Type B pancreatic cell (in vitro differentiated cells): Measurements from ENCODE around the gene LPCAT1. TPM values are rescaled to one million over a fixed set of nuclear protein-coding genes. Genes with fewer than 3 reads are reported as not detected.

Experiments used
- DNase-seq: peaks from one replicate; pipeline ENCODE4 v3.0.0; 2021; ENCODE audit warnings: mixed read lengths; ENCODE audit not compliant: unreplicated experiment; ENCODE audit errors: extremely low spot score
- H3K27ac Mint-ChIP-seq: 2 replicates; pipeline ENCODE4 v1.8.0; 2021; ENCODE audit warnings: mild to moderate bottlenecking, mixed read lengths
- H3K27me3 Mint-ChIP-seq: 2 replicates; pipeline ENCODE4 v1.8.0; 2021; ENCODE audit warnings: mixed read lengths
- H3K36me3 Mint-ChIP-seq: 2 replicates; pipeline ENCODE4 v1.8.0; 2021; ENCODE audit warnings: mixed read lengths
- H3K4me1 Mint-ChIP-seq: one replicate; pipeline ENCODE4 v1.8.0; 2021; ENCODE audit warnings: mixed read lengths; ENCODE audit not compliant: unreplicated experiment
- H3K4me3 Mint-ChIP-seq: 2 replicates; pipeline ENCODE4 v1.8.0; 2021; ENCODE audit warnings: mild to moderate bottlenecking, mixed read lengths
- H3K9me3 Mint-ChIP-seq: 2 replicates; pipeline ENCODE4 v1.8.0; 2021; ENCODE audit warnings: mixed read lengths
- CTCF ChIP-seq: fragments of 200-600 bp; sonication (generic); conservative IDR thresholded peaks from 2 replicates; pipeline ENCODE4 v1.5.0; 2021; ENCODE audit warnings: antibody characterized with exemption, mild to moderate bottlenecking
- total RNA-seq: library from RNA; stranded (reverse); gene quantifications from 2 replicates; pipeline ENCODE4 v1.2.1, GENCODE V29; 2021; ENCODE audit warnings: low replicate concordance

The LPCAT1 gene
- total RNA-seq, 1 donor from 2014 or later = 91.6 TPM

DNA sequence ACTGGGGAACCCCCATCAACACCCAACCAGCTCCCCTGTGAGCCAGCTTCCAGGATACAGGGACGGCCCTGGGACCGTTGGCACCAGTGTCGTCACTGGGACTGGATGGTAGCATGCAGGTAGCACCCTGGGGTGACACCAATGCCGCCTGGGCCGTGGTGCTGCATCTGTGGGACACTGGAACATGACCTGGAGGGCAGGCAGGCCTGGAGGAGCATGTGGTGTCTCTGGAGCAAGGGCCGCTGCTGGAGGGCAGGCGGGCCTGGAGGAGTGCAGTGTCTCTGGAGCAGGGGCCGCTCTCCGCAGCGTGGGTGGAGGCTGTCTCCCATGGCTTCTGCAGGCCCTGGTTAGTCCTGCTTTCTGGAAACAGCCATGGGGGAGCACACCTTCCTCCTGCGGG, 13.1 kb downstream of the LPCAT1 start:
- Mint-ChIP-seq H3K27ac (no peak overlapping the region), H3K27me3 (no peaks in the 10 kb centered on the region), H3K36me3 (peaks cover 4% of the 10 kb centered on the region), H3K9me3 (no peaks in the 10 kb centered on the region), H3K4me3 (no peak overlapping the region), H3K4me1 (peaks cover 23% of the 10 kb centered on the region)
- DNase-seq = peak; percentile 64
- no peak for TF ChIP-seq CTCF

DNA sequence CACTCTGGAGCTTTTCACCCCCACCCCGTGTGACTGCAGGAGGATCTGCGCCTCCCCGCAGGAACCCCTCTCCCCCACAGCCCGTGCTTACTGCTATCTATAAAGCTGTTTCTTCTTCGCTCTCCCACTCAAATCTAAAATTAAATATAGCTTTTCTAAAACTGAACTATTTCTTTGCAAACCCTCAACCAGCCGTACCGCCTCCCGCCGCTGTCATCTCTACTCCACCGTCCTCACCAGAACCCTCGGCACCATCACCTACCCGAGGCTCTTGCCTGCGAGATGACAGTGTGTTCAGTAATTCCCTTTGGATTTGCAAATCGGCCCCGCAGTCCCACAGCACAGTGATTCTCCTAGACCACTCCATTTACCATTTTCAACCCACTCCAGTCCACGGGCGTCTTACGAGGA, 13.6 kb downstream of the LPCAT1 start:
- no peak for TF ChIP-seq CTCF
- Mint-ChIP-seq H3K27me3 (no peaks in the 10 kb centered on the region), H3K36me3 (peaks cover 4% of the 10 kb centered on the region), H3K4me3 (no peak overlapping the region), H3K9me3 (no peaks in the 10 kb centered on the region), H3K27ac (no peak overlapping the region), H3K4me1 (peaks cover 24% of the 10 kb centered on the region)
- peak; percentile 59 for DNase-seq

- H3K27me3 Mint-ChIP-seq = no peaks in the 10 kb centered on the region
- no peaks in the 10 kb centered on the region for H3K9me3 Mint-ChIP-seq
- H3K27ac Mint-ChIP-seq = no peak overlapping the region
- TF ChIP-seq CTCF = no peak
- peaks cover 21% of the 10 kb centered on the region for H3K4me1 Mint-ChIP-seq
- peak; percentile 27 for DNase-seq
- H3K36me3 Mint-ChIP-seq = peaks cover 4% of the 10 kb centered on the region
- H3K4me3 Mint-ChIP-seq = no peak overlapping the region
These were observed 14.2 kb downstream of the LPCAT1 start for GRCh38 chr5:1509346-1510085.

DNA sequence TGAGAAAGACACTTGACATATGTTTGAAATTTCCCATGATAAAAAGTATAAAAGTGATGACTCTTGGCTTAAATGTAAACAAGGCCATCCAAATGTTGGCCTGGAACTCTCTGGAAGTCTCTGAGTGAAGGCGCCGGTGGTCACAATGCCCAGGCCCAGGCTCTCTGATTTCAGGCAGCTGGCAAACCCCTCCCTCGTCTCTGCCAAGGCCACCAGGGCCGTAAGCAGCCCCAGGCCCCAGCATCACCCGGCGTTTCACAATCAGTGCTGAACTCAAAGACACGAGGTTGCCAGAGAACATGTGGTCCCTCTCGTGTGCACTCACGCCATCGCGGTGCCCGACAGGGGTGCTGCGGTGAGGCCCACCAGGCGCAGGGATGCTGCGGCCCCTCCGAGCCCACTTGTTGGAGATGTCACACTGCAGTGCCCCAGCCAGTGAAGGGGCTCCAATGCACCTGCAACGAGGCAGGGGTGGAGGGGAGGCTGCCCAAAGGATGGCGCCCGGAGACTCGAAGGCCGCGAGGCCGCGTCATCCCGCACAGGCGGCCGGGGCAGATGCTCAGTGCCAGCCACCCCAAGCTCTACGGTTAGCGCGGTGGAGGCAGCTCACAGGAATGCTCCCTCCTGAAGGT, 15.0 kb downstream of the LPCAT1 start:
- H3K4me1 Mint-ChIP-seq = peaks cover 25% of the 10 kb centered on the region
- no peaks in the 10 kb centered on the region for H3K9me3 Mint-ChIP-seq
- DNase-seq = peak; percentile 64
- no peak overlapping the region for H3K27ac Mint-ChIP-seq
- TF ChIP-seq CTCF = no peak
- H3K4me3 Mint-ChIP-seq = no peak overlapping the region
- no peaks in the 10 kb centered on the region for H3K27me3 Mint-ChIP-seq
- H3K36me3 Mint-ChIP-seq = peaks cover 4% of the 10 kb centered on the region

DNA sequence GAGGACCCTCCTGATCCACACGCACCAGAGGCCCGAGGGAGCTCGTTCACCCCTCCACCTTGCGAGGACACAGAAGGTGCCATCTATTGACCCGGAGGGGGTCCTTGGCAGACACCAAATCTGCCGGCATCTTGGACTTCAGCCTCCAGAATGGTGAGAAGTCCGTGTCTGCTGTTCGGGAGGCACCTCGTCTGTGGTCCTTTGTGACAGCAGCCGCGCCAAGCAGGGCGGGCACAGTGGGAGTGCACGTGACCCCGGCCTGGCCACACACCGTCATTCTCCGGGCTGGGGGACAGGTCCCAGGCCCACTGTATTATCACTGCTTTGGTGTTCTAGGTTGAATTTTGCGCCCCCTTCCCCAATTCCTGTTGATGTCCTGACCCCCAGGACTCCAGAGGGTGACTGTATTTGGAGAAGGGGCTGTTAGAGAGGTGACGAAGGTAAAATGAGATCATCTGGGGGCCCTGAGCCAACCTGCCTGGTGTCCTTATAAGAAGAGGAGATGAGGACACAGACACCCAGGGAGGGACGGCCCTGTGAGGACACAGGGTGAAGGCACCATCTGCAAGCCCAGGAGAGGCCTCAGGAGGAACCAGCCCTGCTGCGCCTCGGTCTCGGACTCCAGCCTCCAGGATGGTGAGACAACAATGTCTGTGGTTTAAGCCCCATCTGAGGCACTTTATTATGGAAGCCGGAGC, 15.7 kb downstream of the LPCAT1 start:
- Mint-ChIP-seq H3K9me3 (no peaks in the 10 kb centered on the region), H3K4me1 (peaks cover 31% of the 10 kb centered on the region)
- no peak for DNase-seq

More for the DNA sequence above, 15.7 kb downstream of the LPCAT1 start:
- no peak overlapping the region for H3K27ac Mint-ChIP-seq
- peaks cover 4% of the 10 kb centered on the region for H3K36me3 Mint-ChIP-seq
- no peak overlapping the region for H3K4me3 Mint-ChIP-seq
- no peak for TF ChIP-seq CTCF
- H3K27me3 Mint-ChIP-seq = no peaks in the 10 kb centered on the region
